Measurements from ENCODE around the gene SUDS3. TPM values are rescaled to one million over a fixed set of nuclear protein-coding genes. Genes with fewer than 3 reads are reported as not detected.
"Not testable (repeated sequence)": the region's sequence is repeated elsewhere in the genome, so short reads cannot be mapped to it uniquely, and the experiment has no call there.

SUDS3 gene
- polyA plus RNA-seq, 2 donors = 13.0 to 13.8 TPM

DNA sequence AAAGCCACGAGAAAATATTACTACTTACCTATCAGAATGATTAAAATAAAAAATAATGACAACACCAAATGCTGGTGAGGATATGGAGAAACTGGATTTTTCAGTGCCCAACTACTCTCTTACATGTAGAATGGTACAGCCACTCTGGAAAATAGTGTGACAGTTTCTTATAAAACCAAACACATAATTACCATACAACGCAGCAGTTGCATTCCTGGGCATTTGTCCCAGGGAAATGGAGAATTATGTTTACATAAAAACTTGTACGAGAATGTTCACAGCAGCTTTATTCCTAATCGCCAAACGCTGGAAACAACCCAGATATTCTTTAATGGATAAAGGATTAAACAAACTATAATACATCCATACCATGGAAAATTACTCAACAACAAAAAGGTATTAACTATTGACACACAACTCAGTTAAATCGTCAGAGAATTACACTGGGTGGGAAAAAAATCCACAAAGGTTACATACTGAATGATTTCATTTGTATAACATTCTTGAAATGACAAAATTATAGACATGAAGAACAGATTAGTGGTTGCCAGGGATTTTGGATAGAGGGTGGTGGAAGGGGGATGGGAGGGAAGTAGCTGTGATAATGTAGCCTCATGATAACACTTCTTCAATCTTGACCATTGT, 39.0 kb upstream of the SUDS3 start:
- no peak overlapping the region for H3K4me3 ChIP-seq (ENCODE audit: low read depth in 1 of 2, low read length in 2 of 2)
- no peaks in the 10 kb centered on the region for H3K27me3 ChIP-seq (ENCODE audit: control insufficient read depth in 1 of 2, insufficient read depth in 2 of 2, low read length in 2 of 2)
- no peaks in the 10 kb centered on the region for H3K4me1 ChIP-seq (ENCODE audit: control insufficient read depth in 2 of 2, insufficient read depth in 2 of 2, low read length in 1 of 2)
- H3K36me3 ChIP-seq (ENCODE audit: control insufficient read depth in 2 of 2, insufficient read depth in 2 of 2, low read length in 1 of 2) = no peaks in the 10 kb centered on the region
- no peaks in the 10 kb centered on the region for H3K9me3 ChIP-seq (ENCODE audit: control insufficient read depth in 2 of 2, insufficient read depth in 1 of 2, low read depth in 1 of 2, low read length in 1 of 2)
- H3K27ac ChIP-seq (ENCODE audit: low read depth in 2 of 2, low read length in 1 of 2) = no peak overlapping the region
- 31 to 41% methylated on average over 6 of the region's 6 CpGs for WGBS, 2 donors

DNA sequence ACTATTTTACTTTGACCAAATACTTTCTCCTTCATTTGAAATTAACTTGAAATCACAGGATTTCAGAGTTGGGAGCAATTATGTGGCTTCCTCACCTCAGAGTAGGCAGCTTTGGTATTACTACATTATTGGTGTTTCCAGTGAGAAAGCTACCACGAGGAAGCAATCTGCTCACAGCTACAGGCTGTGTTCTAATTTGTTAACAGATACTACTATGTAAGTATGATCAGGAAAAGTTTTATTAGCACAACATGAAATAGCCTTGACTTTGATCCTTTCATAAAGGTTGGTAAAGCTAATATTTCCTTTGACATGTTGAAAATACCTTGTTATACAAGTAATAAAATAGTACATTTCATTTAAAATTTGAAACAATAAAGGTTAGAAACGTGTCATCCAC, 34.3 kb upstream of the SUDS3 start:
- Histone ChIP-seq H3K9me3 (ENCODE audit: control insufficient read depth in 2 of 2, insufficient read depth in 1 of 2, low read depth in 1 of 2, low read length in 1 of 2) (no peaks in the 10 kb centered on the region), H3K27me3 (ENCODE audit: control insufficient read depth in 1 of 2, insufficient read depth in 2 of 2, low read length in 2 of 2) (no peaks in the 10 kb centered on the region), H3K4me1 (ENCODE audit: control insufficient read depth in 2 of 2, insufficient read depth in 2 of 2, low read length in 1 of 2) (no peaks in the 10 kb centered on the region), H3K27ac (ENCODE audit: low read depth in 2 of 2, low read length in 1 of 2) (no peak overlapping the region), H3K36me3 (ENCODE audit: control insufficient read depth in 2 of 2, insufficient read depth in 2 of 2, low read length in 1 of 2) (no peaks in the 10 kb centered on the region), H3K4me3 (ENCODE audit: low read depth in 1 of 2, low read length in 2 of 2) (no peak overlapping the region)
- 52 to 62% methylated on average over 2 of the region's 2 CpGs for WGBS, 2 donors

DNA sequence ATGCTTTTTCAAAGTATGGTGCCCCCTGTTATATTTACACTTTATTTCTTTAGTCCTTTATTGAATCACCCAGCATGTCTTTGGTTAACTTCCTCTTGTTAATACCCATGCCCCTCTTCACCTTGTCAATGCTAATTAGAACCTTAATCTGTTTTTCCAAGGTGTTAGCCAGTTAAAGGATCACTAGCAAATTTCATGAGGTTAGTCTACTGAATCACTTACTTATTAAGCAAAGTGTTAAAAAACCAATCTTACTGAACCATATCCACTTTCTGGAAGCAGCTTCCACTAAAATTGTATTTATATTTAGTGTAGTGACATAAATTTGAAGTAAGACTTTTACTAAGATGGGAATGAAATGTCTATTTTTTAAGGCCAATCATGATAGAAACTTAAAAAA, 31.5 kb upstream of the SUDS3 start:
- no peak overlapping the region for H3K4me3 ChIP-seq (ENCODE audit: low read depth in 1 of 2, low read length in 2 of 2)
- H3K27ac ChIP-seq (ENCODE audit: low read depth in 2 of 2, low read length in 1 of 2) = no peak overlapping the region
- H3K4me1 ChIP-seq (ENCODE audit: control insufficient read depth in 2 of 2, insufficient read depth in 2 of 2, low read length in 1 of 2) = no peaks in the 10 kb centered on the region
- no peaks in the 10 kb centered on the region for H3K36me3 ChIP-seq (ENCODE audit: control insufficient read depth in 2 of 2, insufficient read depth in 2 of 2, low read length in 1 of 2)
- H3K9me3 ChIP-seq (ENCODE audit: control insufficient read depth in 2 of 2, insufficient read depth in 1 of 2, low read depth in 1 of 2, low read length in 1 of 2) = no peaks in the 10 kb centered on the region
- no peaks in the 10 kb centered on the region for H3K27me3 ChIP-seq (ENCODE audit: control insufficient read depth in 1 of 2, insufficient read depth in 2 of 2, low read length in 2 of 2)

DNA sequence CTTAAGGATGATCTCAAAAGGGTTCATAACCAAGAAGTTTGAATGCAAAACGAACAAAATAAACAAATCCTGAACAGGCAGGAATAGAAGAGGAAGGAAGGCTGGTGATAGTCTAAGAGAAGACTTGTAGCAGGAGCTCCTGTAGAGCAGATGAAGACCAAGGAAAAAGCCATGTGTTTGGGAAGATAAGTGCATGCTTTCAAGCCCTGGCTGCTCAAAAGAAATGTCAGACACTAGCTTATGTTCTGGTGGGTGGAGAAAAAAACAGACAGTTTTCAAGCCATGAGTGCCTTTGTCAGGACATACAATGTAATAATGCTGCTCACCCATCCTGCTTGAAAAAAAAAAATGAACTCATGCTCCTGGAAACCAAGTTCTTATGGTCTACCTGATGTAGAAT, 31.0 kb upstream of the SUDS3 start:
- 47 to 53% methylated on average over 1 of the region's 1 CpG for WGBS, 2 donors
- Histone ChIP-seq H3K27me3 (ENCODE audit: control insufficient read depth in 1 of 2, insufficient read depth in 2 of 2, low read length in 2 of 2) (no peaks in the 10 kb centered on the region), H3K4me3 (ENCODE audit: low read depth in 1 of 2, low read length in 2 of 2) (no peak overlapping the region), H3K9me3 (ENCODE audit: control insufficient read depth in 2 of 2, insufficient read depth in 1 of 2, low read depth in 1 of 2, low read length in 1 of 2) (no peaks in the 10 kb centered on the region), H3K27ac (ENCODE audit: low read depth in 2 of 2, low read length in 1 of 2) (no peak overlapping the region), H3K4me1 (ENCODE audit: control insufficient read depth in 2 of 2, insufficient read depth in 2 of 2, low read length in 1 of 2) (no peaks in the 10 kb centered on the region), H3K36me3 (ENCODE audit: control insufficient read depth in 2 of 2, insufficient read depth in 2 of 2, low read length in 1 of 2) (no peaks in the 10 kb centered on the region)

DNA sequence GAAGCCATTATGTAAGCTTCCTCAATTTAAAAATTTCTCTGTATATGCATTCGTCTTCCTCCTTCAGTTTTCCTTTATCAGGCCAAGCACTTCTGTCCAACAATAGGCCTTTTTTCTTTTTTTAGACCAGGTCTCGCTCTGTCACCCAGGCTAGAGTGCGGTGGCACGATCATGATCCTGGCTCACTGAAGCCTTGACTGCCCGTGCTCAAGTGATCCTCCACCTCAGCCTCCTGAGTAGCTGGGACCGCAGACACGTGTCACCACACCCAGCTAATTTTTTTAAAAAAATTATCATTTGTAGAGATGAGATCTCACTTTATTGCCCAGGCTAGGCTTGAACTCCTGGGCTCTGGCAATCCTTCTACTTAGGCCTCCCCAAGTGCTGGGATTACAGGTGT, 29.5 kb upstream of the SUDS3 start:
- Histone ChIP-seq H3K4me1 (ENCODE audit: control insufficient read depth in 2 of 2, insufficient read depth in 2 of 2, low read length in 1 of 2) (no peaks in the 10 kb centered on the region), H3K27me3 (ENCODE audit: control insufficient read depth in 1 of 2, insufficient read depth in 2 of 2, low read length in 2 of 2) (no peaks in the 10 kb centered on the region), H3K4me3 (ENCODE audit: low read depth in 1 of 2, low read length in 2 of 2) (no peak overlapping the region), H3K36me3 (ENCODE audit: control insufficient read depth in 2 of 2, insufficient read depth in 2 of 2, low read length in 1 of 2) (no peaks in the 10 kb centered on the region), H3K9me3 (ENCODE audit: control insufficient read depth in 2 of 2, insufficient read depth in 1 of 2, low read depth in 1 of 2, low read length in 1 of 2) (no peaks in the 10 kb centered on the region), H3K27ac (ENCODE audit: low read depth in 2 of 2, low read length in 1 of 2) (no peak overlapping the region)
- 82 to 88% methylated on average over 7 of the region's 7 CpGs for WGBS, 2 donors

DNA sequence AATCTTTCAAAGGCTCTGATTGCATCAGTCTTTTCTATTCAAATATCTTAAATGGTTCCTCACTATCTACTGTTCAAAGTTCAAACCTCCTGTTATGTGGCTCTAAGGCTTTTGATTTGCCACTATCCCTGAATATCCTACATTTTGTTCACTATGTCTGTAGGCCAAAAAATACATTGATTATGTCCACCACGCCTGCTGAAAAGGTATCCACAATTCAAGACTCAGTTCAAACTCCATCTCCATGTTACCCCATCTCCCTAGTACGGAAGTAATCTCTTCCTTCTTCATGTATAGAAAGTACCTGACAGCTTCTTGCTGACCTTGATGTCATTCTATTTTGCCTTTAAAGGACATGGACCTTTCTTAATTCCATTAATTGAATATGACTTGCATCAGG, 28.4 kb upstream of the SUDS3 start:
- H3K27ac ChIP-seq (ENCODE audit: low read depth in 2 of 2, low read length in 1 of 2) = no peak overlapping the region
- WGBS, 2 donors = 87 to 94% methylated on average over 2 of the region's 2 CpGs
- no peaks in the 10 kb centered on the region for H3K9me3 ChIP-seq (ENCODE audit: control insufficient read depth in 2 of 2, insufficient read depth in 1 of 2, low read depth in 1 of 2, low read length in 1 of 2)
- H3K36me3 ChIP-seq (ENCODE audit: control insufficient read depth in 2 of 2, insufficient read depth in 2 of 2, low read length in 1 of 2) = no peaks in the 10 kb centered on the region
- H3K4me1 ChIP-seq (ENCODE audit: control insufficient read depth in 2 of 2, insufficient read depth in 2 of 2, low read length in 1 of 2) = no peaks in the 10 kb centered on the region
- H3K27me3 ChIP-seq (ENCODE audit: control insufficient read depth in 1 of 2, insufficient read depth in 2 of 2, low read length in 2 of 2) = no peaks in the 10 kb centered on the region
- H3K4me3 ChIP-seq (ENCODE audit: low read depth in 1 of 2, low read length in 2 of 2) = no peak overlapping the region

DNA sequence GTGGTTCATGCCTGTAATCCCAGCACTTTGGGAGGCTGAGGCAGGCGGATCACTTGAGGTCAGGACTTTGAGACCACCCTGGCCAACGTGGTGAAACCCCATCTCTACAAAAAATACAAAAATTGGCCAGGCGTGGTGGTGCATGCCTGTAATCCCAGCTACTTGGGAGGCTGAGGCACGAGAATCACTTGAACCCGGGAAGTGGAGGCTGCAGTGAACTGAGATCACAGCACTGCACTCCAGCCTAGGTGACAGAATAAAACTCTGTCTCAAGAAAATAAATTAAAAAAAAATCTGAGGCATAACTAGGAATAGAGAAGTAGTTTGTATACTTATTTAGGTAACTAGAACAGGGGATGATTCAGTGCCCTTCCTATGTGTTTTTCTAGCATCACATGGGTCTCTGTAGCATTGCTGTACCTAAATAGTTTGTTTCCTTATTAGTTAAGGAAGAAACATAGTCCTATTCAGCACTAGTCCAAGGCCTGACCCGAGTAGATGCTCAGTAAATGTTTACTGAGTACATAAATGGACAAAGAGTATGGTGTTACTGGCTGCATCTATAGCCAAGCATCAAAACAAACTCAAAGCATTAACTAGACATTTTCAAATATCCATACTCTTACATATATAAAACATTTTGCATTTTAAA, 25.3 kb upstream of the SUDS3 start:
- H3K27ac ChIP-seq (ENCODE audit: low read depth in 2 of 2, low read length in 1 of 2) = no peak overlapping the region
- H3K9me3 ChIP-seq (ENCODE audit: control insufficient read depth in 2 of 2, insufficient read depth in 1 of 2, low read depth in 1 of 2, low read length in 1 of 2) = no peaks in the 10 kb centered on the region
- H3K4me3 ChIP-seq (ENCODE audit: low read depth in 1 of 2, low read length in 2 of 2) = no peak overlapping the region
- H3K27me3 ChIP-seq (ENCODE audit: control insufficient read depth in 1 of 2, insufficient read depth in 2 of 2, low read length in 2 of 2) = no peaks in the 10 kb centered on the region
- 88 to 94% methylated on average over 6 of the region's 6 CpGs for WGBS, 2 donors
- no peaks in the 10 kb centered on the region for H3K36me3 ChIP-seq (ENCODE audit: control insufficient read depth in 2 of 2, insufficient read depth in 2 of 2, low read length in 1 of 2)
- H3K4me1 ChIP-seq (ENCODE audit: control insufficient read depth in 2 of 2, insufficient read depth in 2 of 2, low read length in 1 of 2) = no peaks in the 10 kb centered on the region

DNA sequence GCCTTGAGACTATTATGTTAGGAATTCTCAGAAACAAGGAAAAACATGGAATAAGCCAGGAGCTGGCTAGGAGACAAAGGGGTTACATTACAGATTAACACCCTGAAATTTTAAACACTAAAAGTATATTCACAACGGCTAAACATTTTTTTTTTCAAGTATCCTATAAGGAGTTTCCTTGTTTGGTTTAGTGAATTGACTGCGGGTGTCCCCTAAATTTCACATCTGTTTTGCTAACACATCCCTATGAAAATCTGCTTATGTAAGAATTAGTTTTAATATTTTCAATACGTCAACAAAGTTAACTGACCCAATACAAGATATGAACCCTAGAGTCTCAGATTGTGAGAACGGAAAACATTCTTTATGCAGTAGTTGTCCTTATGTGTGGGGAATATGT, 22.6 kb upstream of the SUDS3 start:
- WGBS, 2 donors = 87 to 89% methylated on average over 4 of the region's 4 CpGs
- Histone ChIP-seq H3K4me1 (ENCODE audit: control insufficient read depth in 2 of 2, insufficient read depth in 2 of 2, low read length in 1 of 2) (no peaks in the 10 kb centered on the region), H3K27ac (ENCODE audit: low read depth in 2 of 2, low read length in 1 of 2) (no peak overlapping the region), H3K36me3 (ENCODE audit: control insufficient read depth in 2 of 2, insufficient read depth in 2 of 2, low read length in 1 of 2) (no peaks in the 10 kb centered on the region), H3K27me3 (ENCODE audit: control insufficient read depth in 1 of 2, insufficient read depth in 2 of 2, low read length in 2 of 2) (no peaks in the 10 kb centered on the region), H3K4me3 (ENCODE audit: low read depth in 1 of 2, low read length in 2 of 2) (no peak overlapping the region), H3K9me3 (ENCODE audit: control insufficient read depth in 2 of 2, insufficient read depth in 1 of 2, low read depth in 1 of 2, low read length in 1 of 2) (no peaks in the 10 kb centered on the region)

DNA sequence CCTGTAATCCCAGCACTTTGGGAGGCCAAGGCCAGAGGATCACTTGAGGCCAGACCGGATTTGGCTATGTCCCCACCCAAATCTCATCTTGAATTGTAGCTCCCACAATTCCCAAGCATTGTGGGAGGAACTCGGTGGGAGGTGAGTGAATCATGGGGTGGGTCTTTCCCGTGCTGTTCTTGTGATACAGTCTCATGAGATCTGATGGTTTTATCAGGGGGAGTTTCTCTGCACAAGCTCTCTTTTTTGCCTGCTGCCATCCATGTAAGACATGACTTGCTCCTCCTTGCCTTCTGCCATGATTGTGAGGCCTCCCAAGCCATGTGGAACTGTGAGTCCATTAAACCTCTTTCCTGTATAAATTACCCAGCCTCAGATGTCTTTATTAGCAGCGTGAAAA, 21.9 kb upstream of the SUDS3 start:
- H3K27me3 ChIP-seq (ENCODE audit: control insufficient read depth in 1 of 2, insufficient read depth in 2 of 2, low read length in 2 of 2); H3K9me3 ChIP-seq (ENCODE audit: control insufficient read depth in 2 of 2, insufficient read depth in 1 of 2, low read depth in 1 of 2, low read length in 1 of 2); H3K36me3 ChIP-seq (ENCODE audit: control insufficient read depth in 2 of 2, insufficient read depth in 2 of 2, low read length in 1 of 2); H3K4me1 ChIP-seq (ENCODE audit: control insufficient read depth in 2 of 2, insufficient read depth in 2 of 2, low read length in 1 of 2); H3K4me3 ChIP-seq (ENCODE audit: low read depth in 1 of 2, low read length in 2 of 2); H3K27ac ChIP-seq (ENCODE audit: low read depth in 2 of 2, low read length in 1 of 2): not testable (repeated sequence)
- 91% methylated on average over 4 of the region's 4 CpGs for WGBS, 2 donors

DNA sequence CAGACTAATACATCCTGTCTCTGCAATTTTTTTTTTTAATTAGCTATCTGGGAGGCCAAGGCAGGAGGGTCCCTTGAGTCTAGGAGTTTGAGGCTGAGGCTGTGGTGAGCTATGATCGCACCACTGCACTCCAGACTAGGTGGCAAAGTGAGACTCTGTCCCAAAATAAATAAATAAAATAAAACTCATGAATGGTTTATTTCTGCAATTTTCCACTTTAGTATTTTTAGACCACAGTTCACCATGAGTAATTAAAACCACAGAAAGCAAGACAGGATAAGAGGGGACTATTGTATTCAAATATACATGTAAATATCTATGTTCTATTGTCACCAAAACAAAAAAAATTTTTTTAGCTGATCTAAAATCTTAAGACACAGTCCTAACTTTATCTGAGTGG, 21.5 kb upstream of the SUDS3 start:
- Histone ChIP-seq H3K4me3 (ENCODE audit: low read depth in 1 of 2, low read length in 2 of 2) (no peak overlapping the region), H3K27ac (ENCODE audit: low read depth in 2 of 2, low read length in 1 of 2) (no peak overlapping the region), H3K4me1 (ENCODE audit: control insufficient read depth in 2 of 2, insufficient read depth in 2 of 2, low read length in 1 of 2) (no peaks in the 10 kb centered on the region), H3K36me3 (ENCODE audit: control insufficient read depth in 2 of 2, insufficient read depth in 2 of 2, low read length in 1 of 2) (no peaks in the 10 kb centered on the region), H3K9me3 (ENCODE audit: control insufficient read depth in 2 of 2, insufficient read depth in 1 of 2, low read depth in 1 of 2, low read length in 1 of 2) (no peaks in the 10 kb centered on the region), H3K27me3 (ENCODE audit: control insufficient read depth in 1 of 2, insufficient read depth in 2 of 2, low read length in 2 of 2) (no peaks in the 10 kb centered on the region)
- 88 to 97% methylated on average over 1 of the region's 1 CpG for WGBS, 2 donors

Measured in esophagus (tissue), 2 donors.